ENCODE data around the gene CCPG1. TPM values are rescaled to one million over a fixed set of nuclear protein-coding genes. Genes with fewer than 3 reads are reported as not detected.

CCPG1 gene
- total and polyA plus RNA-seq, 7 experiments from 2014 or later, result 17.9 to 40.9 (median 28.4) TPM

DNA sequence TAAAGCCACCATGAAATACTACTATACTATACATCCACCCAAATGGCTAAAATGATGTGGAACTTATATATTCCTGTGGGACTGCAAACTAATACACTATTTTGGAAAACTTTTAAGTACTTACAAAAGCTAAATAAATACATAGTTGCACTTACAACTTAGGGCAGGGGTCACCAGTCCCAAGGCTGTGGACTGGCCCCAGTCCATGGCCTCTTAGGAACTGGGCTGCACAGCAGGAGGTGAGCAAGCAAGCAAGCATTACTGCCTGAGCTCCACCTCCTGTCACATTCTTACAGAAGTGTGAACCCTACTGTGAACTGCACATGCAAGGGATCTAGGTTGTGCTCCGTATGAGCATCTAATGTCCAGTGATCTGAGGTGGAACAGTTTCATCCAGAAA is 71.0 kb downstream of the CCPG1 start:
- no peak for DNase-seq
- Histone ChIP-seq H3K9me3 (ENCODE audit: control insufficient read depth in 2 of 3, low read length in 3 of 3) (no peaks in the 10 kb centered on the region), H3K36me3 (ENCODE audit: control insufficient read depth in 2 of 3, insufficient read depth in 3 of 3, low read length in 3 of 3) (peaks cover 0 to 25% (median 3%) of the 10 kb centered on the region in 3 experiments), H3K27ac (ENCODE audit: low read depth, low read length) (no peak overlapping the region), H3K4me1 (ENCODE audit: control insufficient read depth in 2 of 2, insufficient read depth in 2 of 2, low read length in 2 of 2) (no peaks in the 10 kb centered on the region), H3K27me3 (ENCODE audit: control insufficient read depth in 2 of 2, insufficient read depth in 2 of 2, low read length in 2 of 2) (no peaks in the 10 kb centered on the region), H3K4me3 (ENCODE audit: low read length) (no peak overlapping the region)
- ChIA-PET CTCF (no interaction called here), POLR2A (no interaction called here)
- H3K9me3 Mint-ChIP-seq, result no peaks in the 10 kb centered on the region
- intact Hi-C loops (cut with micrococcal nuclease), result no loop called here
- H3K36me3 Mint-ChIP-seq, result peaks cover 4 to 36% (median 20%) of the 10 kb centered on the region in 5 donors
- H3K4me1 Mint-ChIP-seq, result no peaks in the 10 kb centered on the region
- H3K4me3 Mint-ChIP-seq, result no peak overlapping the region
- no peak overlapping the region for H3K27ac Mint-ChIP-seq
- no peak for ATAC-seq
- H3K27me3 Mint-ChIP-seq, result no peaks in the 10 kb centered on the region

DNA sequence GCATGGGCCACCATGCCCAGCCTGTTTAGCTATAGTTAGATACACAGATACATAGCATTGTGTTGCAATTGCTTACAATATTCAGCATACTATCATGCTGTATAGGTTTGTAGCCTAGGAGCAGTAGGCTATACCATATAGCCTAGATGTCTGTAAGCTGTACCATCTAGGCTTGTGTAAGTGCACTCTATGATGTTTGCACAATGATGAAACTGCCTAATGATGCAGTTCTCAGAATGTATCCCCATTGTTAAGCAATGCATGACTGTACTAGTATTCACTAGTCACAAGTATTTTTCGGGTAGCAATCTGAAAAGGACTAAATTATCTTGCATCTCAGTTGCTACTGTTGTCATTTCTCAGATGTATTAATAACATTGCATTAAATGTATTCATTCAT is 73.2 kb downstream of the CCPG1 start:
- no peak for ATAC-seq
- no peaks in the 10 kb centered on the region for H3K4me1 Mint-ChIP-seq
- intact Hi-C loops (cut with micrococcal nuclease), result no loop called here
- H3K27ac ChIP-seq (ENCODE audit: low read depth, low read length), result no peak overlapping the region
- no peaks in the 10 kb centered on the region for H3K4me1 ChIP-seq (ENCODE audit: control insufficient read depth in 2 of 2, insufficient read depth in 2 of 2, low read length in 2 of 2)
- CTCF ChIA-PET, result no interaction called here
- no peak overlapping the region for H3K4me3 ChIP-seq (ENCODE audit: low read length)
- DNase-seq, result no peak
- H3K36me3 Mint-ChIP-seq, result peaks cover 4 to 49% (median 25%) of the 10 kb centered on the region in 5 donors
- H3K36me3 ChIP-seq (ENCODE audit: control insufficient read depth in 2 of 3, insufficient read depth in 3 of 3, low read length in 3 of 3), result peaks cover 0 to 25% (median 3%) of the 10 kb centered on the region in 3 experiments
- H3K9me3 Mint-ChIP-seq, result no peaks in the 10 kb centered on the region
- H3K27me3 ChIP-seq (ENCODE audit: control insufficient read depth in 2 of 2, insufficient read depth in 2 of 2, low read length in 2 of 2), result no peaks in the 10 kb centered on the region
- H3K27ac Mint-ChIP-seq, result no peak overlapping the region
- H3K4me3 Mint-ChIP-seq, result no peak overlapping the region
- H3K27me3 Mint-ChIP-seq, result no peaks in the 10 kb centered on the region
- H3K9me3 ChIP-seq (ENCODE audit: control insufficient read depth in 2 of 3, low read length in 3 of 3), result no peaks in the 10 kb centered on the region
- POLR2A ChIA-PET, result interaction anchor here (2.1 kb wide), 1 partner anchor 16 kb away, joined by 6 read pairs; the partner anchor contains the start of genes PIGB and PIGBOS1

DNA sequence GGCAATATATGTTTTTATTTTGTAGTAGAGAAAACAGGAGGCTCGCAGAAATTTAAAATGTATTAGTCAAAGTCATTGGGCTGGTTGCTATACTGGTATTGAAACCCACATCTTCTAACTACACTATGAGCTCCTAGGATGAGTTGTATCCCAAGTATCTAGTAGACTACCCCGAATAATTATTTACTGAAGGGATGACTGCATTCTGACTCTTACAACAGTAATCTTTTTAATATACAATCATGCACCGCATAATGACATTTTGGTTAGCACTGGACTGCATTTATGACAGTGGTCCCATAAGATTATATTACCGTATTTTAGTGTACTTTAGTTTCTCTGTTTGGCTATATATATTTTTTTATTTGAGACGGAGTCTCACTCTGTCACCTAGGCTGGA is 73.8 kb downstream of the CCPG1 start:
- ATAC-seq (no peak), DNase-seq (no peak)
- CTCF ChIA-PET, result no interaction called here
- POLR2A ChIA-PET, result interaction anchor here (2.1 kb wide), 1 partner anchor 15 kb away, joined by 6 read pairs; the partner anchor contains the start of genes PIGB and PIGBOS1
- H3K4me1 ChIP-seq (ENCODE audit: control insufficient read depth in 2 of 2, insufficient read depth in 2 of 2, low read length in 2 of 2), result no peaks in the 10 kb centered on the region
- H3K36me3 Mint-ChIP-seq, result peaks cover 4 to 47% (median 23%) of the 10 kb centered on the region in 5 donors
- no peak overlapping the region for H3K4me3 Mint-ChIP-seq
- no peaks in the 10 kb centered on the region for H3K9me3 Mint-ChIP-seq
- no peaks in the 10 kb centered on the region for H3K27me3 ChIP-seq (ENCODE audit: control insufficient read depth in 2 of 2, insufficient read depth in 2 of 2, low read length in 2 of 2)
- H3K27ac ChIP-seq (ENCODE audit: low read depth, low read length), result no peak overlapping the region
- H3K36me3 ChIP-seq (ENCODE audit: control insufficient read depth in 2 of 3, insufficient read depth in 3 of 3, low read length in 3 of 3), result peaks cover 0 to 19% (median 0%) of the 10 kb centered on the region in 3 experiments
- intact Hi-C loops (cut with micrococcal nuclease), result no loop called here
- no peak overlapping the region for H3K4me3 ChIP-seq (ENCODE audit: low read length)
- no peaks in the 10 kb centered on the region for H3K27me3 Mint-ChIP-seq
- H3K4me1 Mint-ChIP-seq, result no peaks in the 10 kb centered on the region
- no peaks in the 10 kb centered on the region for H3K9me3 ChIP-seq (ENCODE audit: control insufficient read depth in 2 of 3, low read length in 3 of 3)
- no peak overlapping the region for H3K27ac Mint-ChIP-seq

DNA sequence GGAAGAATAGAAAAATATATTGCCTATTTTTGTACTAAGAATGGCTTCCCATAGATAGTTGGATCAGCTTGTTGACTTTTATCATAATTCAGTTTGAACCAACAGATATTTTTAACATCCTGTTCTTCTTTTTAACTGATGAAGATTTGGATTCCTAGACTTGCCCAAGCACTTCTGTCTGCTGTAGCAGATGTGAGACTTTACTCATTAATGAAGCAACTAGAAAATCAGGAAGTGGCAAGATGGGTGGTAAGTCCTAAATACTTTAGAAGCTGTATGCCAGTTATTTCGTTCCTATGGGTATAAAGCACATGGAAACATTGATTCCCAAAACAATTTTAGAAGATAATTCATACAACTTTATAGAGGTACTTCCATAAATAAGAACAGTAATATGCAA is 80.8 kb downstream of the CCPG1 start:
- POLR2A ChIA-PET, result no interaction called here
- no peaks in the 10 kb centered on the region for H3K27me3 Mint-ChIP-seq
- H3K27ac Mint-ChIP-seq, result no peak overlapping the region
- H3K27me3 ChIP-seq (ENCODE audit: control insufficient read depth in 2 of 2, insufficient read depth in 2 of 2, low read length in 2 of 2), result no peaks in the 10 kb centered on the region
- ATAC-seq (peak; percentile 46), DNase-seq (no peak)
- no peaks in the 10 kb centered on the region for H3K9me3 ChIP-seq (ENCODE audit: control insufficient read depth in 2 of 3, low read length in 3 of 3)
- no peak overlapping the region for H3K27ac ChIP-seq (ENCODE audit: low read depth, low read length)
- CTCF ChIA-PET, result no interaction called here
- H3K4me3 Mint-ChIP-seq, result no peak overlapping the region
- peaks cover 0 to 11% (median 0%) of the 10 kb centered on the region in 3 experiments for H3K36me3 ChIP-seq (ENCODE audit: control insufficient read depth in 2 of 3, insufficient read depth in 3 of 3, low read length in 3 of 3)
- no peak overlapping the region for H3K4me3 ChIP-seq (ENCODE audit: low read length)
- intact Hi-C loops (cut with micrococcal nuclease), result loop anchor here in 1 of 2 donors (10.0 kb wide), 1 partner anchor 667 kb away; the partner anchor contains the start of gene NEDD4
- H3K4me1 ChIP-seq (ENCODE audit: control insufficient read depth in 2 of 2, insufficient read depth in 2 of 2, low read length in 2 of 2), result peaks cover 0 to under 1% of the 10 kb centered on the region in 2 donors
- peaks cover 0 to 36% (median 18%) of the 10 kb centered on the region in 5 donors for H3K36me3 Mint-ChIP-seq
- peaks cover 0 to 2% (median 0%) of the 10 kb centered on the region in 11 donors for H3K9me3 Mint-ChIP-seq
- peaks cover 8 to 14% (median 10%) of the 10 kb centered on the region in 7 donors for H3K4me1 Mint-ChIP-seq

DNA sequence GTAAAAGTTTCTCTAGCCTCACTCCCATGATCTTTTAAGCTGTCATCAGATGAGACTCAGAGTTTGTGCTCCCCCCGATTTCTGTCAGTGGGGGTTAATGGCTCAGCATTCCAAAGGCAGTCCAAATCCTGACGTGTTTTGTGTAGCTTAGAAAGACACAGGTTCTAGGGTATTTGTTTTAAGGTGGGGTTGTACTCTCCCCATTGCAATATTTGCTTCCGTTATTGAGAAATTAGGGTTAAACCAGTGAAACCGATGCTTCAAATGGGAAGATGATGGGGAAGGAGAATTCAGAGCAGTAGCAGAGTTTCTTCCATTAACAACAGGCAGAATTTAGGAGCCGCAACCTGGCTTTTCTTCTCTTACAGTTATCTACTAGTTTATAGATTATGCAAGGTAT is 85.7 kb downstream of the CCPG1 start:
- ATAC-seq (no peak), DNase-seq (no peak)
- H3K4me1 Mint-ChIP-seq, result peaks cover 23 to 55% (median 43%) of the 10 kb centered on the region in 7 donors
- Histone ChIP-seq H3K9me3 (ENCODE audit: control insufficient read depth in 2 of 3, low read length in 3 of 3) (no peaks in the 10 kb centered on the region), H3K36me3 (ENCODE audit: control insufficient read depth in 2 of 3, insufficient read depth in 3 of 3, low read length in 3 of 3) (peaks cover 0 to 5% (median 0%) of the 10 kb centered on the region in 3 experiments), H3K4me1 (ENCODE audit: control insufficient read depth in 2 of 2, insufficient read depth in 2 of 2, low read length in 2 of 2) (peaks cover 5 to 25% of the 10 kb centered on the region in 2 donors), H3K27ac (ENCODE audit: low read depth, low read length) (no peak overlapping the region), H3K27me3 (ENCODE audit: control insufficient read depth in 2 of 2, insufficient read depth in 2 of 2, low read length in 2 of 2) (no peaks in the 10 kb centered on the region), H3K4me3 (ENCODE audit: low read length) (no peak overlapping the region)
- H3K4me3 Mint-ChIP-seq, result no peak overlapping the region
- intact Hi-C loops (cut with micrococcal nuclease), result loop anchor here in 1 of 2 donors (10.0 kb wide), 1 partner anchor 672 kb away; the partner anchor contains the start of gene NEDD4
- H3K9me3 Mint-ChIP-seq, result peaks cover 0 to 3% (median 0%) of the 10 kb centered on the region in 11 donors
- peaks cover 5 to 21% (median 17%) of the 10 kb centered on the region in 5 donors for H3K36me3 Mint-ChIP-seq
- H3K27me3 Mint-ChIP-seq, result no peaks in the 10 kb centered on the region
- POLR2A ChIA-PET, result no interaction called here
- peak overlapping the region in 1 of 9 donors; percentile 12 for H3K27ac Mint-ChIP-seq
- CTCF ChIA-PET, result no interaction called here

DNA sequence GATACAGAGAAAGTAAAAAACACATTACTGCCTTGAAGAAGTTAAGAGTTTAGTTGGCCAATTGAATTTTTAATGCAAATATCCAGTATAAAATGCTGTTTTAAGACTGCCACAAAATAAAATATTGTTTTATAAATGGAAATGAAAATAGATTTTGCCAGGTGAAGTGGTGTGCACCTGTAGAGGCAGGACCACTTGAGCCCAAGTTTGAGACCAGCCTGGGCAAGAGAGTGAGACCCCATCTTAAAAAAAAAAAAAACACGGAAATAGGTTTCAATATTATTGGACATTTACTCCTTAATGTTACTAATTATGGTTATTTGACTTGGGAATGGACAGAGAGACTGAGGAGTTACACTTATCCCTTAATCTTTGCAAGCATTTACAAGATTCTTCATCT is 87.2 kb downstream of the CCPG1 start:
- Mint-ChIP-seq H3K27ac (peak overlapping the region in 1 of 9 donors; percentile 43), H3K4me1 (peaks cover 32 to 70% (median 56%) of the 10 kb centered on the region in 7 donors), H3K36me3 (peaks cover 5 to 26% (median 22%) of the 10 kb centered on the region in 5 donors), H3K27me3 (no peaks in the 10 kb centered on the region), H3K9me3 (peaks cover 0 to 5% (median 0%) of the 10 kb centered on the region in 11 donors), H3K4me3 (peak overlapping the region in 5 of 10 donors; percentile 3 to 99 (median 20))
- no peak overlapping the region for H3K27ac ChIP-seq (ENCODE audit: low read depth, low read length)
- intact Hi-C loops (cut with micrococcal nuclease), result loop anchor here in 1 of 2 donors (10.0 kb wide), 1 partner anchor 674 kb away; the partner anchor contains the start of gene NEDD4
- no peaks in the 10 kb centered on the region for H3K9me3 ChIP-seq (ENCODE audit: control insufficient read depth in 2 of 3, low read length in 3 of 3)
- no peak for ATAC-seq
- ChIA-PET POLR2A (no interaction called here), CTCF (no interaction called here)
- peaks cover 5 to 28% of the 10 kb centered on the region in 2 donors for H3K4me1 ChIP-seq (ENCODE audit: control insufficient read depth in 2 of 2, insufficient read depth in 2 of 2, low read length in 2 of 2)
- DNase-seq, result no peak
- H3K27me3 ChIP-seq (ENCODE audit: control insufficient read depth in 2 of 2, insufficient read depth in 2 of 2, low read length in 2 of 2), result no peaks in the 10 kb centered on the region
- peaks cover 0 to 4% (median 0%) of the 10 kb centered on the region in 3 experiments for H3K36me3 ChIP-seq (ENCODE audit: control insufficient read depth in 2 of 3, insufficient read depth in 3 of 3, low read length in 3 of 3)
- H3K4me3 ChIP-seq (ENCODE audit: low read length), result no peak overlapping the region

DNA sequence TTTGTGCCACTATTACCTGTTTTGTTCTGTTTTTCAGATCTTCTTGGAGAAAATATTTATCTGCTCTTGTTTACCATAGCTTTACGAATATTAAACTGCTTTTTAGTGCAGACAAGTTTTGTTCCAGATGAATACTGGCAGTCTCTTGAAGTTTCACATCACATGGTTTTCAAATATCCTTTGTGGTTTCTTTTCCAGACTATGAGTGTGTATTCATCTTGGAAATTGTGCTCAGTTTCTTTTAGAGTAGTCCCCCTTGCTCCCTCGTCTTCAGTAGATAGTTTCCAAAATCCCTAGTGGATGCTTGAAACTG is 88.0 kb downstream of the CCPG1 start:
- peaks cover 5 to 28% of the 10 kb centered on the region in 2 donors for H3K4me1 ChIP-seq (ENCODE audit: control insufficient read depth in 2 of 2, insufficient read depth in 2 of 2, low read length in 2 of 2)
- H3K27ac ChIP-seq (ENCODE audit: low read depth, low read length), result no peak overlapping the region
- H3K27ac Mint-ChIP-seq, result peak overlapping the region in 8 of 9 donors; percentile 49 to 100 (median 77)
- no peaks in the 10 kb centered on the region for H3K27me3 Mint-ChIP-seq
- no peaks in the 10 kb centered on the region for H3K9me3 ChIP-seq (ENCODE audit: control insufficient read depth in 2 of 3, low read length in 3 of 3)
- H3K36me3 Mint-ChIP-seq, result peaks cover 5 to 32% (median 24%) of the 10 kb centered on the region in 5 donors
- peak overlapping the region; percentile 95 for H3K4me3 ChIP-seq (ENCODE audit: low read length)
- intact Hi-C loops (cut with micrococcal nuclease), result loop anchor here in 1 of 2 donors (10.0 kb wide), 1 partner anchor 675 kb away; the partner anchor contains the start of gene NEDD4
- peaks cover 34 to 78% (median 64%) of the 10 kb centered on the region in 7 donors for H3K4me1 Mint-ChIP-seq
- peaks cover 0 to 6% (median 0%) of the 10 kb centered on the region in 11 donors for H3K9me3 Mint-ChIP-seq
- DNase-seq (no peak), ATAC-seq (no peak)
- H3K36me3 ChIP-seq (ENCODE audit: control insufficient read depth in 2 of 3, insufficient read depth in 3 of 3, low read length in 3 of 3), result peaks cover 0 to 4% (median 0%) of the 10 kb centered on the region in 3 experiments
- ChIA-PET POLR2A (no interaction called here), CTCF (no interaction called here)
- H3K4me3 Mint-ChIP-seq, result peak overlapping the region; percentile 48 to 99 (median 98)
- no peaks in the 10 kb centered on the region for H3K27me3 ChIP-seq (ENCODE audit: control insufficient read depth in 2 of 2, insufficient read depth in 2 of 2, low read length in 2 of 2)

Measured in naive thymus-derived CD4-positive, alpha-beta T cell (primary cell).